PFSK-1 (cell line): ENCODE measurements around the gene KDM2B.

ENCODE experiments used
- FOXP2 ChIP-seq: optimal IDR thresholded peaks from 2 replicates; pipeline ENCODE3; 2011; ENCODE audit warnings: borderline replicate concordance, control low read depth, inconsistent platforms; ENCODE audit not compliant: insufficient read depth; ENCODE audit errors: extremely low read length, extremely low read depth
- POLR2AphosphoS5 ChIP-seq: IDR thresholded peaks from 2 replicates; pipeline ENCODE4 v1.6.1; 2012; ENCODE audit warnings: low read depth, mild to moderate bottlenecking, control low read depth, low read length, moderate library complexity
- SIN3A ChIP-seq: IDR thresholded peaks from 2 replicates; pipeline ENCODE4 v1.6.1; 2012; ENCODE audit warnings: mild to moderate bottlenecking, low read length, moderate library complexity, borderline replicate concordance; ENCODE audit not compliant: insufficient read depth
- TAF1 ChIP-seq: IDR thresholded peaks from 2 replicates; pipeline ENCODE4 v1.6.1; 2012; ENCODE audit warnings: low read length, control low read depth, borderline replicate concordance; ENCODE audit not compliant: insufficient read depth
- TF ChIP-seq, protein P1 (sequence below), 2 experiments: IDR thresholded peaks; 2 replicates each; pipeline versions ENCODE4 v1.6.1 to v1.8.0; 2011 to 2012; ENCODE audit warnings: low read depth in 2 of 2, low read length in 2 of 2, control low read depth in 1 of 2, inconsistent platforms in 1 of 2, mild to moderate bottlenecking in 1 of 2, moderate library complexity in 1 of 2; ENCODE audit not compliant: insufficient read depth in 1 of 2

KDM2B gene

DNA sequence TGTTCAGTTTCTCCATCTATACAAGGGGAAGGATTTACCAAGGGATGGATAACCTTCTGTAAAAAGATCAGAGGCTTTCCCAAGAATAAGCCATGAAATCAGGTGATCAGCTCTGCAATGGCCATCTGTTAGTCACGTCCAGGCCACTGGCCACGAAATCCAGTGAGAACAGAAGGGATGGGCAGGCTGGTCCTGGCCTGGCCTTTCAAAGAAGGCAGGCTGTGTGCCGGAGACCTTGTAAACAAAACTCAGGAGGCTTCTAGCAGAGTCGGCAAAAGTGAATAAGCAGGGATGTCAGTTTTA is 112.4 kb downstream of the KDM2B start:
- TF ChIP-seq, protein P1, sequence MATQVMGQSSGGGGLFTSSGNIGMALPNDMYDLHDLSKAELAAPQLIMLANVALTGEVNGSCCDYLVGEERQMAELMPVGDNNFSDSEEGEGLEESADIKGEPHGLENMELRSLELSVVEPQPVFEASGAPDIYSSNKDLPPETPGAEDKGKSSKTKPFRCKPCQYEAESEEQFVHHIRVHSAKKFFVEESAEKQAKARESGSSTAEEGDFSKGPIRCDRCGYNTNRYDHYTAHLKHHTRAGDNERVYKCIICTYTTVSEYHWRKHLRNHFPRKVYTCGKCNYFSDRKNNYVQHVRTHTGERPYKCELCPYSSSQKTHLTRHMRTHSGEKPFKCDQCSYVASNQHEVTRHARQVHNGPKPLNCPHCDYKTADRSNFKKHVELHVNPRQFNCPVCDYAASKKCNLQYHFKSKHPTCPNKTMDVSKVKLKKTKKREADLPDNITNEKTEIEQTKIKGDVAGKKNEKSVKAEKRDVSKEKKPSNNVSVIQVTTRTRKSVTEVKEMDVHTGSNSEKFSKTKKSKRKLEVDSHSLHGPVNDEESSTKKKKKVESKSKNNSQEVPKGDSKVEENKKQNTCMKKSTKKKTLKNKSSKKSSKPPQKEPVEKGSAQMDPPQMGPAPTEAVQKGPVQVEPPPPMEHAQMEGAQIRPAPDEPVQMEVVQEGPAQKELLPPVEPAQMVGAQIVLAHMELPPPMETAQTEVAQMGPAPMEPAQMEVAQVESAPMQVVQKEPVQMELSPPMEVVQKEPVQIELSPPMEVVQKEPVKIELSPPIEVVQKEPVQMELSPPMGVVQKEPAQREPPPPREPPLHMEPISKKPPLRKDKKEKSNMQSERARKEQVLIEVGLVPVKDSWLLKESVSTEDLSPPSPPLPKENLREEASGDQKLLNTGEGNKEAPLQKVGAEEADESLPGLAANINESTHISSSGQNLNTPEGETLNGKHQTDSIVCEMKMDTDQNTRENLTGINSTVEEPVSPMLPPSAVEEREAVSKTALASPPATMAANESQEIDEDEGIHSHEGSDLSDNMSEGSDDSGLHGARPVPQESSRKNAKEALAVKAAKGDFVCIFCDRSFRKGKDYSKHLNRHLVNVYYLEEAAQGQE (IDR thresholded peaks at IDR 0.05; ENCODE audit: insufficient read depth in 1 of 2, low read depth in 2 of 2, low read length in 2 of 2) = no peak
- TF ChIP-seq FOXP2 (no peak), SIN3A (no peak), TAF1 (no peak), POLR2AphosphoS5 (no peak)

DNA sequence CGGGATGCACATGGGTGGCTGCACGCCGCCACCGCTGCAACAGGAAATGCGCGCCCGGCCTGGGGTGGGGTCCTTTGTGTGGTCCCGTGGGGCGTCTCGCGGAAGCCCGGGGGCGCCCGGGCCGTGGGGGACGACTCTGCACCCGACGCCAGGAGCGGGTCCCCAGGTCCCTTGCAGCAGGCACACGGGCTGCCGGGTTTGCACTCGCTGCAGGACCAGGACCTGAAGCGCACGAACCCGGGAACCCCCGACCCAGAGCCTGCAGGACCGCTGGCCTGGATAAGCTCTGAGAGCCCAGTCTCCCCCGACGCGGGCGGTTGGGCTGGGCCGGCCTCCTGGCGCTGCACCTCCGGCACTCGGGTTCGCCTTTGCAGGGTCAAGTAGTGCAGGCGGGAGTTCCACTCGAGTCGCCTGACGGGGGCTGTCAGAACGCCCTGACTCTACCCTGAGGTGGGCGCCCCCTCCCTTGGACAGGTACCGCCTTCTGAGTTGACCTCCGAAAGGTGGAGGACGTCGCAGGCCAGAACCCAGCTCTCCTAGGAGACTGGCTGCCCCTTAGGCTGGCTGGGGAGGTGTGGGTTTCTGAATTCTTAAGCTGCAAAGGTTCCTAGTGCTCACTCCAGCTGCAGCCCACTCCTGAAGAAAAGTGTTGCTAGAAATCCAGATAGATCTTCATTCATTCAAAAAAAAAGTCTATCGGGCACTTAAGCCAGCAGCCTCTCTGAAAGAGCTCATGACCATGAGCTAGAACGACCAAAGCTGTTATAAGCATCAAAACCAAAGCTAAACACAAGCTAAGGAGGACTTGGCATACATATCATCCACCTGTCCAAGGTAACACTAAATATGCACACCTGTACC is 113.0 kb downstream of the KDM2B start:
- TF ChIP-seq, protein P1 (IDR thresholded peaks at IDR 0.05; ENCODE audit: insufficient read depth in 1 of 2, low read depth in 2 of 2, low read length in 2 of 2) = no peak
- TF ChIP-seq FOXP2 (no peak), POLR2AphosphoS5 (no peak), TAF1 (no peak), SIN3A (no peak)

DNA sequence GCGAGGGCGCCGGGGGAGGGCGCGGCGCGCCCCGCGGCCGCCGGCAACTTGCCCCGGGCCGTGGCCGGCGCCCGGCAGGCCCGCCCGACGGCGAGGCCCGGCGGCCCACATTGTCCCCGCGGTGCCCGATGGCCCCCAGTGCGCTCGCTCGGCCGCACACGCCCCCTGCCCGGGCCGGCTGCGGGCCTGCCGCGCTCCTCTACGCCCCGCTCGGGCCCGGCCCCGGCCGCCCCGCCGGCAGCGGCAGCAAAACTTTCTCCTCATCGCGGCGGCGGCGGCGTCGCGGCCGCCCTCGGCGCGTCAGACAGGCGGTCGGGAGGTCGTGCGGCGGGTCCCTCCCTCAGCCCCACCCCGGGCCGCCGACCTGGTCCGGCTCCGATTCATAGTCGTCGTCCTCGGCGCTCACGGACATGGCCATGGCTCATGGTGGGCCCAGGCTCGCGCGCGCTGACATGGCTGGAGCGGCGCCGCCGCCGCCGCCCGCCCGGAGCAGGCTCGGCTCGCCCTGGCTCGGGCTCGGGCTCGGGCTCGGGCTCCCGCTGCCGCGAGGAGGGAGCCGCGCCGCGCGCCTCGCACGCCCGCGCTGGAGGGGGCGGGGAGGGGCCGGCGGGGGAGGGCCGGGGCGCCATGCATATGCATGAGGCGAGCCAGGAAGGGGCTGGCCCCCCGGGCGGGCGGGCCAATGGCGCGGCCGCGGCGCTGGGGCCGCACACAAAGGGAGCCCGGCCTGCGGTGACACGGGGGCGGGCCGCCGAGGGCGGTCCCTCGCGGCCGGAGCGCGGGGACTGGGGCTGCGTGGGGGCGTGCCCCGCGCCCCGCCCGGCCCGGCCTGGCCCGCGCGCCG is 113.8 kb downstream of the KDM2B start:
- TF ChIP-seq, protein P1 (IDR thresholded peaks at IDR 0.05; ENCODE audit: insufficient read depth in 1 of 2, low read depth in 2 of 2, low read length in 2 of 2) = no peak
- TF ChIP-seq POLR2AphosphoS5 (no peak), FOXP2 (peak; percentile 8)

DNA sequence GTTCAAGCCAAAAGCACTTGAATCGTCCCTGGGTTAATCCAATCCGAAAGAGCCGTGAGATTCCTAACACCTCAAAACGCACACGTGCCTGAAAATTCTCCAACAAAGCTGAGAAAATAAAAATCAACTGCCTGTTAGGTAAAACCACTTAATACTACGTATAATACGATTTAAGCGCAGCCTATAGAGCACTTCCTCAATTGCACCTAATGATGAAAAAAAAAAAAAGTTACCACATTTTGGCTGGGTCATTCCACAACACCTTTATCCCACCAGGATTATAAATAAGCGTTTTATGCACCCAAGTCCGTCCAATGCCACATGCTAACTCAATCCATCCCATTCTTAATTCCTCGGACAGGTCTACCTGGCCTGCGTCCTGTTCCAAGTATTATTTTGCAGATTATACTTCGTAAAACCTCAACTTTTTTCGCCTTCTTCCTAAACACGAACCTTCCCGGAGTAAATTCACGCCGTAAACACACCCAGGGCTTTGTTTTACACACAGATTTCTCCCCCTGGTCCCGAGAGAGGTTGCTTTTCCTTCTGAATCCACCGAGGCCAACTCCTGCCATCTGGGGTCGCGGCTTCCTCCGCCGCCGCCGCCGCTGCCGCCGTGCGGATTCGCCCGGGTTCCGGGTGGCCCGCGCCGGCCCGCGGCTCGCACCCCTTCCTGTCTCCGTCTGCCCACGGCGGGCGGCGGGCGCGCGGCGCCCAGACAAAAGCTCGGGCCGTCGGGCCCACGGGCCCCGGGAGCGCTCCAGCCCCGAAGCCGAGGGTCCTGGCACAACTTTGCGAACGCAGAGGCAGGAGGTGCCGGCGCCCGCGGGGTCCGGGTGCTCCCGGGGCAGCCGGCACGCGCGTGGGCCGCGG is 114.7 kb downstream of the KDM2B start:
- TF ChIP-seq SIN3A = no peak
- TF ChIP-seq POLR2AphosphoS5 = no peak
- TF ChIP-seq, protein P1 (IDR thresholded peaks at IDR 0.05; ENCODE audit: insufficient read depth in 1 of 2, low read depth in 2 of 2, low read length in 2 of 2) = no peak
